Stimulated activated CD8-positive, alpha-beta memory T cell treated with anti-CD3 and anti-CD28 coated beads, Interleukin-7, amount 100 ng/mL, for 4 hours (primary cell): ENCODE measurements around the gene ALK.

Source experiments
- DNase-seq, 2 donors: peaks; one replicate each; pipeline ENCODE4 v3.0.0-alpha.2; 2020; ENCODE audit warnings: low read depth in 2 of 2

Gene ALK

DNA sequence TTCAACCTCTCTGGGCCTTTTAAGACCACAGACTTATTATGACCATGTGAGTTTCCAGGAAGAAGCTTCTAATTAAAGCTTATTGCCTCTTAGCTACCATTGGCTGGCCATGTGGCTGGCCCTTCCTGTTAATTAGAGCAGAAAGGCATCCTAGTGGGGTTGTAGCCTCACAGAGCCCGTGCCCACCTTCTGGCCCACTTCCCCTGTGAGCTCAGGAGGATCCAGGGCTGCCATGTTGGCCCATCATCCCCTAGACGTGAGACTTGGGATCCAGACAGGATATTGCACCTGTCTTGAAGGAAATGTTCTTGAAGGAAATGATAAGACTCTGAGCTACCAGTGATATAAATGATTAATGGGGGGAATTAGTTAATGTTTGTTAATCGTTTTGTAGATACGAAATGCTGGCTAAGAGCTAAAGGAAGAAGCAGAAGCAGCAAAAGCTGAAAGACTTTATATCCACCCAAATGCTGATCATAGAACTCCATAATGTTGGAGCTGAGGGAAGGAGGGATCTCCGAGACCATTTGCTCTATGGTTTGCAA, 550.7 kb downstream of the ALK start:
- DNase-seq: no peak

GRCh38 chr2:29370173-29370572, 551.2 kb downstream of the ALK start:
- no peak for DNase-seq

DNA sequence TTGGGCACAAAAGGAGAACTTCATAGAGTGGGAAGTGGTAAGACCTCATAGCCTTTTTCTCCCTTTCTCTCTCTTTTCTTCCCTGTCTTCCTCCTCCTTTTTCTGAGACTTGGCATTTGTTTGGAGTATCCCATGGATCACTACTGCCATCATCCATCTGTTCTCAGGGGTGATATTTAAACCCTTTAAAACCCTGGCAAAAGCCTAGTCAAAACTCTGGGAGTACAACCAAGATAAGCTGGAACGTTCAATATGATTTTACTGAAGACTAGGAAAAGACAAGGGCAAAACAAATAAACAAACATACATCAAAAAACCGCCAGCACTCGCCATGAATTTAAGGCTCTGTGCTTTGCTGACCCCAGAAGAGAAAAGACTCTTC, 552.7 kb downstream of the ALK start:
- DNase-seq: no peak

- no peak for DNase-seq
Observed at GRCh38 chr2:29367986-29368658, 553.3 kb downstream of the ALK start.

DNA sequence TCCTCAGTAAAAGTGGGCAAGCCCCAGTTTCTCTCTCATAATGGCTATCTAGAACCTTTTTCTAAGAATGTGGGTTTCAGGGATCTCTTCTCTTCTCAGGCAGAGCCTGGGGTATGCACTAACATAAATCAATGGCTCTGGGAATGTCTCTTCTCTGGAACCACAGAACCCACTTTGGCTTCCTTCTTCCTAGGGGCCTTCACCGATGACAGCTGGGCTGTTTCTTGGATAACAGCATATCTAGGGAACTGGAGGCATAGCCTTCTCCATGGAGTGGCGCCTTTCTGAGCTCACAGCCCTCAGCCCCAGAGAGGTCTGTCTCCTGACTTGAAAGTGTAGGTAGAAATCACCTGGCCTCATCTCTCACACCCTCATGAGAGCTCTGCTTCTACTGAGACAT, 558.3 kb downstream of the ALK start:
- no peak for DNase-seq

DNA sequence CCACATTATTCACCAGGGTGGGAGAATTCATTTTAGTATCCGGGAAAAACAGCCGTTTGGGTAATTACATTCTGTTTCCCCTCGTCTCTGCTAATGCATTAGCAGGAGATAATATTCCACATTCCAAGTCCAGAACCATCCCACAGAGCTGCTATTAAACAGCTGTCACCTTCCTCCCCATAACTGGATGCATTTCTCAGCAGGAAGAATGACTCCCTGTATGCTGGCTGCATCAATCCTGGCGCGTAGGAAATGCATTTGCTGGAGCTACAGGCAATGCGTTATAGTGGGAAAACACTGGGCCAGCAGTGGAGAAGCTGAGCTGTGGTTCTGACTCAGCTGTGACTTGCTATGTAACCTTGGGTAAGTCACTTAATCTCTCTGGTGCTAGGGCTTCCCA, 560.2 kb downstream of the ALK start:
- DNase-seq: no peak

DNA sequence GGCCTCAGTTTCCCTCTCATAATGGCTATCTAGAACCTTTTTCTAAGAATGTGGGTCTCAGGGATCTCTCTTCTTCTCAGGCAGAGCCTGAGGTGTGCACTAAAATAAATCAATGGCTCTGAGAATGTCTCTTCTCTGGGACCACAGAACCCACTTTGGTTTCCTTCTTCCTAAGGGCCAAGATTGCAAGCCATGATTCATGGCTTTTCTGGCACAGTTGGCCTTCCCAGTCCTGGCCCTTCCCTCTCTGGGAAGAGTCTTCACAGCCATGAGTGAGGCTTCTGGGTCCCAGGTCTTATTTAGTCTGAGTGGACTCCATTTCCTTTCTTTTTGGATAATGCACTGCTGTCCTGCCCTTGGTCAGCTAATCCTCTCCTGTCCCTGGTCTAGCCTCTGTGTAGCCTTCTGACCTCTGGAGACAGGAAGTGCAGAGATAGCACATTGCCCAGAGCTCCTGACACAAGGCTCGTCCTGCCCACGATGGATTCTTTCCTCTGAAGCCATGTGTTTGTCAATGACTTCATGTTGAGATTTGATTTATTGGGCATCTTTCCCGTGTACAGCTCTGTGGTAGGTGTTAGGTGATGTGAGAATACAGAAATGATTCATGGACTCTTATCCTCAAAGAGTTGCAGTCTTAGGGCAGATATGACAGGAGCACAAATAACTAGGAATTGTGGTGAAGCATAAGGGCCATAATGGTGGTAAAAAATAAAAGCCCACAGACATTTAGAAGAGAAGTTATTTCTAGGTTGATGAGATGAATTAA, 561.2 kb downstream of the ALK start:
- no peak for DNase-seq

GRCh38 chr2:29353403-29353991, 567.9 kb downstream of the ALK start:
- no peak for DNase-seq

- no peak for DNase-seq
Observed at GRCh38 chr2:29351916-29352591, 569.3 kb downstream of the ALK start.

DNA sequence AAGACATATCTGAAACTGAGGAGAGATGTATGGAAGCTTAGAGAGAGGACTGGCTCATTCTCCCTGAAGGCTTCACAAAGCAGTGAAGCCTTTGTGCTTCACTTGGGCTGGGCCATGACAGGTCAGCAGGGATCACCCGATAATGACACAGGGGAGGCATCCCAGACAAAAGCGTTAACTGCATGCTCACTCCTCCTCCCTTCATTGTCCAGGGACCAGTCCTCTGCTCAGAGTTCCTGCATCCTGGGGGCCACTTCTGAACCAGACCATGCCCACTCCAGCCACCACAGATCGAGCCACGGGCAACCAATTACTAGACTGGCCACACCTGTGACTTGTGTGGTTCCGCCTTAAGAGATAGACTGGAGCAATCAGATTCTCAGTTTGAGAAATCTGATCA, 570.1 kb downstream of the ALK start:
- DNase-seq: no peak

DNA sequence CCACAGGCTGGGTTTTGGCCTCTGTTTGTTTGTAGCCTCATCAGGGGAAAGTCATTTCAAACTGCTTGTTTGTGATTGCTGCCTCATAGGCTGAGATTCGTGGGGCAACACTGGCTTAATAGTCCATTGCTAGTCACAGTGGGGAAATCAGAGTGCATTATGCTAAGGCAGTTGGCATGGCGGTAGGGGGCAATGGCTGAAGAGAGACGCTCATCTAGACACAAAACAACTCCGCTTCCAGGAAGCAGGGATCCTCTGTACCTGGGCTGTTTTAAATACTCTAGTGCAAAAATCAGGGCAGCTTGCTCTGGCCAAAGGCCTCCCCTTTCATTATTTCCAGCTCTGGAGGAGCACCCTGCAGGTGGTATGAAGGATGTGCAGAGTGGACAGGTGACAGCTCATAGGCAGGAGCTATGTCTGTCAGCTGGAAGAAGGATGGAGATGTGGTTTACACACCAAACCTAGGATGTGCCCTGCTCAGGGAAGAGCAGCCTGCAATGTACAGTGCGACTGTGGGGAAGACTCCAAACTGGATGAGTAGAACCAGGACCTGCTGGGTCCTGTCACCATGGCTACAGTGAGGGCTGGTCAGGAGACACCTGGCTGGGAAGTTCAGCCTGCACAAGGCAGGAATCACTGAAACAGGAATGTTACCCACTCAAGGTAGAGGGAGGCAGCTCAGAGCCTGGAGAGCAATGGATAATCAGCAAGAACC, 571.9 kb downstream of the ALK start:
- no peak for DNase-seq

GRCh38 chr2:29347774-29348461, 573.5 kb downstream of the ALK start:
- DNase-seq: no peak

GRCh38 chr2:29345236-29345635, 576.1 kb downstream of the ALK start:
- DNase-seq: no peak

GRCh38 chr2:29343830-29344229, 577.6 kb downstream of the ALK start:
- DNase-seq: no peak

GRCh38 chr2:29336341-29337241, 584.8 kb downstream of the ALK start:
- no peak for DNase-seq

DNA sequence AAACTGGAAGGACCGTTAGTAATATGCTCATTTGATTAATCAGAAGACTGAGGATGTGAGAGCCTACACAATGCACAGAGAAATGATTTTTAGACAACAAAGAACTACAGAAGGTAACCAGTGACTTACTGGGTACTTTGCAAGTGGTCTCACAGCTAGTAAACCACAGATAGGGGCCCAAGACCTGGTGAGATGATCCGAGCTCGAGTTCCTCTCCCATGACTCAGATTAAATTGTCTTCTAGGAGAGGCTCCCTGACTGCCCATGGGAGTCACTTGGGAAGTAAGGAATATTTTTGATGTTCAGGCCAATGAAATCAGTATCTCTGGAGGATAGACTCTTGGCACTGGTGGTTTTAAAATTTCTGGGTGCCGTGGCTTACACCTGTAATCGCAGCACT, 586.0 kb downstream of the ALK start:
- no peak for DNase-seq

DNA sequence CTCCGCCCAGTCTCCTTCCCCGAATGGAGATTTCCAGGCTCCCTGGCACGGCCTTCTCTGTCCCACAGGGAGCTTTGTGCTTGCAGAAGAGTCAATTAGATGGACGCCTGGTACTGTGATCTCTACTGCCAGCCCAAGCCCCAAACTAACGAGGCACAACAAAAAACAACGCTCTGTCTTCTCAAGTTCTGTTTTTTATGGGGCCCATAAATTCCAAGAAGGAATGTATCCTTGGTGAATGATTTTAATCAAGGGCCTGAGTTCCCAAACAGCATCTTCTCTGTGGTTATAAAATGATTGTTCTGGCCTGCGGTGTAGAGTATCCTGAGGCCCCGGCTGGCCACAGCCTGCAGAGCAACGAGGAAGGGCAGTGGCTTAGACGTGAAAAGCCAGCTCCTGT, 586.7 kb downstream of the ALK start:
- no peak for DNase-seq

GRCh38 chr2:29332540-29332939, 588.8 kb downstream of the ALK start:
- DNase-seq: no peak

DNA sequence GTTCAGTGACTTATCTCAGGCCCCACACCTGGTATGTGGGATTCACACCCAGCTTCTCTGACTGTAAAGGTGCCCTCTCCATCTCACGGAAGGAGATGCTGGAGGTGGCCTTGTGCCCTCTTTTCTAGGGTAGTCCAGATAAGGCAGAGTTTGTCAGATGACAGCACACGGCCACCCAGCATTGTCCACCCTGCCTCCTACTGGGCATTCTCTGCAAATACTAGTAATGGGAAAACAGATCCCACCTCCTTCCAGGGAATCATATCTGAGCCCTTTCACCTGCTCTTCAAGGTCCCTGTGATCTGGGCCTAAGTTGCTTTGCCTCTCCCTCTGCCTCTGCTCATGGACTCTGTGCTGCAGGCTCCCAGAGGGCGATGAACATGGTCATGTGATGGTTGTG, 591.5 kb downstream of the ALK start:
- DNase-seq: no peak

GRCh38 chr2:29326926-29327325, 594.5 kb downstream of the ALK start:
- no peak for DNase-seq
